GM23248 (cell line): ENCODE data around the gene GOLGA8J.
"Not testable (repeated sequence)": the region's sequence is repeated elsewhere in the genome, so short reads cannot be mapped to it uniquely, and the experiment has no call there.

Experiments used
- EZH2 ChIP-seq: fragments of 200-600 bp; sonication (generic); IDR thresholded peaks from 2 replicates; pipeline ENCODE4 v1.6.1; 2018; ENCODE audit warnings: antibody characterized with exemption, mild to moderate bottlenecking; ENCODE audit not compliant: insufficient read depth, poor library complexity, severe bottlenecking
- EZH2phosphoT487 ChIP-seq: fragments of 200-600 bp; sonication (generic); IDR thresholded peaks from 2 replicates; pipeline ENCODE4 v1.6.1; 2018; ENCODE audit warnings: antibody characterized with exemption, moderate library complexity, mild to moderate bottlenecking, low read depth; ENCODE audit not compliant: insufficient read depth

- TF ChIP-seq EZH2phosphoT487, EZH2: not testable (repeated sequence)
Measured at GRCh38 chr15:30044826-30045225, 37.9 kb upstream of the GOLGA8J start.
